Measurements from ENCODE around the gene CLCA2. TPM values are rescaled to one million over a fixed set of nuclear protein-coding genes. Genes with fewer than 3 reads are reported as not detected.

The CLCA2 gene
- total and polyA plus RNA-seq, 4 experiments from 2014 or later: not detected

DNA sequence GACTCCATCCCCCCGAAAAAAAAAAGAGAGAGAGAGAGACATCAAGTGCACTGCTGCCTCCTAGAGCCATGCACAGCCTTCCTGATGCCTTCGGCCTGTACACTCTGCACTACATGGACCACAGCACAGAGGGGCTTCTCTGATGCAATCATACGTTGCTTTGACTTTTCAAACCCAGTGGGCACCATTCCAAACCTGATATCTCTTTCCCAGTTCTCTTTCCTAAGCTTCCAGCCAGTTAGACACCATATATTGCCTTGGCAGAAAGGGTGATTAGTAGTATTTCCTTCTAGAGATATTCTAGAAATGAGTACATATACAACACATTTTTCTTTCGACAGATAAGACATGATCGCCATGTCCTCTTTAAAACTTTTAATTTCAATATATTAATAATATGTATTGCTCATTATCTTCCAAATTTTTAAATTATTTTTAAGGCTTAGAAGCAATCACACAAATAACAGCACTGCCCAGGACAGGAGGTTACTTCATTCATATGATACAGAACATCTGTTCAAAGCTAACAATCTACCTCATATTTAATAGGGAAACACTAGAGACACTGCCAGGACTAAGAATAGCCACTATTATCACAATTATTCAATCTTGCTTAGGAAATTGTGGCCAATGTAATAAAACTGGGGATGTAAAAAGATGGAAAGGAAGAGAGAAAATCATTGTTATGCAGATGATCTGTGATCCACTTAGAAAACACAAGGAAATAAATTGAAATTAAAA, 54.6 kb downstream of the CLCA2 start:
- CTCF ChIA-PET (ENCODE audit: partially characterized antibody): no interaction called here

DNA sequence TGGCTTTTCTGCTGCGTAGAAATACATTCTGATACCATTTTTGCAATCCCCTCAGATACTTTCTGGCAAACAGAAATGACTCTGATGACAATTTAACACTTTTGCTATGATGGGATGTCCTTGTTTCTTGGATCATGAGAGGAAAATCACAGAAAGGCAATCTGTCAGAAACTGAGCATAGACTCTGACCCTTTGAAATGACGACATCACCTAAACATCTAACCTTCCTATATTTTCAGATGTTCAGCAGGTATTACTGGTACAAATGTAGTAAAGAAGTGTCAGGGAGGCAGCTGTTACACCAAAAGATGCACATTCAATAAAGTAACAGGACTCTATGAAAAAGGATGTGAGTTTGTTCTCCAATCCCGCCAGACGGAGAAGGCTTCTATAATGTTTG, 58.0 kb downstream of the CLCA2 start:
- H3K4me3 ChIP-seq (ENCODE audit: low read length in 2 of 2): no peak overlapping the region
- no peak for DNase-seq
- H3K27ac ChIP-seq (ENCODE audit: low read depth, low read length): no peak overlapping the region
- Mint-ChIP-seq H3K4me3 (no peak overlapping the region), H3K4me1 (no peaks in the 10 kb centered on the region), H3K27me3 (peaks cover 0 to 2% of the 10 kb centered on the region in 2 donors), H3K36me3 (no peaks in the 10 kb centered on the region), H3K27ac (no peak overlapping the region), H3K9me3 (no peaks in the 10 kb centered on the region)
- no peaks in the 10 kb centered on the region for H3K36me3 ChIP-seq (ENCODE audit: insufficient read depth, low read length)
- CTCF ChIA-PET (ENCODE audit: partially characterized antibody): no interaction called here
- H3K9me3 ChIP-seq (ENCODE audit: control insufficient read depth in 1 of 2, low read length in 2 of 2): no peaks in the 10 kb centered on the region
- H3K27me3 ChIP-seq (ENCODE audit: insufficient read depth, low read length): no peaks in the 10 kb centered on the region
- intact Hi-C loops (cut with micrococcal nuclease): no loop called here
- POLR2A ChIA-PET (ENCODE audit: partially characterized antibody): no interaction called here
- no peaks in the 10 kb centered on the region for H3K4me1 ChIP-seq (ENCODE audit: insufficient read depth, low read length)

More for the DNA sequence above, 54.6 kb downstream of the CLCA2 start:
- H3K4me1 ChIP-seq (ENCODE audit: insufficient read depth, low read length): no peaks in the 10 kb centered on the region
- POLR2A ChIA-PET (ENCODE audit: partially characterized antibody): no interaction called here
- no peak overlapping the region for H3K27ac ChIP-seq (ENCODE audit: low read depth, low read length)
- intact Hi-C loops (cut with micrococcal nuclease): loop anchor here (10.0 kb wide), 2 partner anchors 206 to 606 kb away; no protein-coding TSS in a partner anchor
- no peak for DNase-seq
- H3K9me3 Mint-ChIP-seq: no peaks in the 10 kb centered on the region
- no peaks in the 10 kb centered on the region for H3K27me3 ChIP-seq (ENCODE audit: insufficient read depth, low read length)
- peaks cover 0 to 2% of the 10 kb centered on the region in 2 donors for H3K27me3 Mint-ChIP-seq
- H3K9me3 ChIP-seq (ENCODE audit: control insufficient read depth in 1 of 2, low read length in 2 of 2): no peaks in the 10 kb centered on the region
- no peaks in the 10 kb centered on the region for H3K4me1 Mint-ChIP-seq
- no peak overlapping the region for H3K4me3 ChIP-seq (ENCODE audit: low read length in 2 of 2)
- H3K36me3 ChIP-seq (ENCODE audit: insufficient read depth, low read length): no peaks in the 10 kb centered on the region
- no peak overlapping the region for H3K27ac Mint-ChIP-seq
- H3K36me3 Mint-ChIP-seq: no peaks in the 10 kb centered on the region
- H3K4me3 Mint-ChIP-seq: no peak overlapping the region

DNA sequence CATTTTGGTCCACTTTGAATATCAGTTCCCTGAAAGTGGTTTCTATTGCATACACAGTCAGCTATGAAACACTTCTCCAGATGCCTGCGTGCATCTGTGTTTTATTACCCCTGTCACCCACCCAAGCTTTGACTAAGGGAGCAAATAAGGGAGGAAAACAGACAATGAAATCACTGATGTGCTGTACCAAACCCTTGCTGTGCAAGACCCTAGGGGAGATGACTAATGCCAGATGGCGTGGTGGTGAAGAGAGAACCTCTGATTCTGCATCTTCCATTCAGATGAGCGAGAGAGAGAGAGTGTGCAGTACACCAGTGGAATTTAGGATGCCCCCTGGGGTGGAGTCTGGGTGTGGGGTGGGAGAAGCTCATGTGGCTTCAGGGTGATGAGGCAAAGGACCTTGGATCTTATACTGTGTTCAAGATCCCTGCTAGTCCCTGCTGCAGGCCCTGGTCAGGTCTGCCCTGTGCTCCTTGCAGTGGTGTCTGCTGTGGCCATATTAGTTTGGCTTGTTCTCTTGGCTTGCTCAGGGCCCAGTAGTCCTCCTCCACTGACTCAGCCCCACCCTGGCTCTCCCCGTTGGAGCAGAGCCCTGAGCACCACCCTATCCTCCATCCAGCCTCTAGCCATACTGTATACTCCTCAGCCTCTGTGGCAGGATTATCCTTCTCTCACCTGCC, 63.3 kb downstream of the CLCA2 start:
- Histone ChIP-seq H3K36me3 (ENCODE audit: insufficient read depth, low read length) (no peaks in the 10 kb centered on the region), H3K4me3 (ENCODE audit: low read length in 2 of 2) (no peak overlapping the region), H3K27ac (ENCODE audit: low read depth, low read length) (no peak overlapping the region), H3K4me1 (ENCODE audit: insufficient read depth, low read length) (no peaks in the 10 kb centered on the region), H3K27me3 (ENCODE audit: insufficient read depth, low read length) (no peaks in the 10 kb centered on the region), H3K9me3 (ENCODE audit: control insufficient read depth in 1 of 2, low read length in 2 of 2) (no peaks in the 10 kb centered on the region)
- Mint-ChIP-seq H3K4me3 (no peak overlapping the region), H3K9me3 (no peaks in the 10 kb centered on the region), H3K36me3 (no peaks in the 10 kb centered on the region), H3K4me1 (no peaks in the 10 kb centered on the region), H3K27ac (no peak overlapping the region), H3K27me3 (peaks cover 1 to 3% of the 10 kb centered on the region in 2 donors)
- ChIA-PET CTCF (ENCODE audit: partially characterized antibody) (interaction anchor here (1.3 to 3.3 kb wide), 3 partner anchors 12 to 17 kb away, joined by 4 to 15 read pairs (median 5); no protein-coding TSS in a partner anchor), POLR2A (ENCODE audit: partially characterized antibody) (no interaction called here)
- intact Hi-C loops (cut with micrococcal nuclease): no loop called here
- no peak for DNase-seq

DNA sequence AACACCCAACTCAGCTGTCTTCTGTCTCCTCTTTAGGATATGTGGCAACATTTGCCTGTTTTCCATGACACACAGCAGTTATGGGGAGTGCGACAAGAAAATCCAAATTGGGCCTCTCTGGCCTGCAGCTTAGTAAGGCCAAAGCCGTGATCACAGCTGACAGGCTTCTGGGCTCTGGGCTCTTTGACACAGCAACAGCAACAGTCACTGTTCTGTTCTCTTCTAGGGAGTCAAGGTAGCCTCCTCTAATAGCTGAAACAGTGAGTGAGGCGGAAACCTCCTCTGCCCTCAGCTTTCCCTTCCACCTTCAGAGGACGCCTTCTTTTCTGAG, 63.8 kb downstream of the CLCA2 start:
- H3K4me1 ChIP-seq (ENCODE audit: insufficient read depth, low read length): no peaks in the 10 kb centered on the region
- no peak overlapping the region for H3K4me3 ChIP-seq (ENCODE audit: low read length in 2 of 2)
- H3K27ac Mint-ChIP-seq: no peak overlapping the region
- H3K36me3 Mint-ChIP-seq: no peaks in the 10 kb centered on the region
- POLR2A ChIA-PET (ENCODE audit: partially characterized antibody): no interaction called here
- no peak overlapping the region for H3K27ac ChIP-seq (ENCODE audit: low read depth, low read length)
- no peak overlapping the region for H3K4me3 Mint-ChIP-seq
- peaks cover 1 to 3% of the 10 kb centered on the region in 2 donors for H3K27me3 Mint-ChIP-seq
- H3K9me3 Mint-ChIP-seq: no peaks in the 10 kb centered on the region
- no peaks in the 10 kb centered on the region for H3K27me3 ChIP-seq (ENCODE audit: insufficient read depth, low read length)
- H3K9me3 ChIP-seq (ENCODE audit: control insufficient read depth in 1 of 2, low read length in 2 of 2): no peaks in the 10 kb centered on the region
- intact Hi-C loops (cut with micrococcal nuclease): no loop called here
- CTCF ChIA-PET (ENCODE audit: partially characterized antibody): interaction anchor here (1.4 to 3.3 kb wide), 2 partner anchors 12 to 17 kb away, joined by 4 to 15 read pairs; no protein-coding TSS in a partner anchor
- H3K36me3 ChIP-seq (ENCODE audit: insufficient read depth, low read length): no peaks in the 10 kb centered on the region
- H3K4me1 Mint-ChIP-seq: no peaks in the 10 kb centered on the region
- no peak for DNase-seq

DNA sequence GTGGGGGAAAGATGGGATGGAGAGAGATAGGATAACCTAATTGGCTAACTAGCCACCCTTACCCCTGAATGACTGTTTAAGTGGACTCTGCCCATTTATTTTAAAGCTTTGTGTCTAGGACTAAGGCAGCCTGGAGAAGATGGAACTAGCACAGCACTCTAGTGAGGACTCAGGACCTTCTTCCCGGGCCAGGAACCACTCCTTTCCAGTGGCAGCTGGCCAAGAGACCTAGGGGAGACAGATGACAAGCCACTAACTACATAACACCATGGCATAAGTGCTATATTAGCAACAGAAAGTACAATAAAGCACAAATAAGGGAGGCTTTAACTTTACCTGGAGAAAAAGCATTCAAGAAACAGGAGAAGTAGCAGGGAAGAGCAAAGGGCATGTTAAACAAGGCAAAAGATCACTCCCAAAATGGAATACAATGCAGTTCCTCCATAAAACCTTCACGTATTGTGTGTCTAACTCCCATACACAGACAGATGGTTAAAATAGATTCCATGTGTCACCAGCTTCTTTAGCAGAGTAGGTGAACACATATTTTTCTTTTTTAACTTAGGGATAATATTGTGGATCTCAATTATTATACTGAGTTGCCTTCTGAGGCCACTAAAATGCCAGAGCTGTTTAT, 65.4 kb downstream of the CLCA2 start:
- ChIA-PET CTCF (ENCODE audit: partially characterized antibody) (interaction anchor here (1.2 to 3.2 kb wide), 4 partner anchors 11 to 109 kb away, joined by 3 to 25 read pairs (median 5); no protein-coding TSS in a partner anchor), POLR2A (ENCODE audit: partially characterized antibody) (no interaction called here)
- H3K27me3 Mint-ChIP-seq: peaks cover 1 to 3% of the 10 kb centered on the region in 2 donors

DNA sequence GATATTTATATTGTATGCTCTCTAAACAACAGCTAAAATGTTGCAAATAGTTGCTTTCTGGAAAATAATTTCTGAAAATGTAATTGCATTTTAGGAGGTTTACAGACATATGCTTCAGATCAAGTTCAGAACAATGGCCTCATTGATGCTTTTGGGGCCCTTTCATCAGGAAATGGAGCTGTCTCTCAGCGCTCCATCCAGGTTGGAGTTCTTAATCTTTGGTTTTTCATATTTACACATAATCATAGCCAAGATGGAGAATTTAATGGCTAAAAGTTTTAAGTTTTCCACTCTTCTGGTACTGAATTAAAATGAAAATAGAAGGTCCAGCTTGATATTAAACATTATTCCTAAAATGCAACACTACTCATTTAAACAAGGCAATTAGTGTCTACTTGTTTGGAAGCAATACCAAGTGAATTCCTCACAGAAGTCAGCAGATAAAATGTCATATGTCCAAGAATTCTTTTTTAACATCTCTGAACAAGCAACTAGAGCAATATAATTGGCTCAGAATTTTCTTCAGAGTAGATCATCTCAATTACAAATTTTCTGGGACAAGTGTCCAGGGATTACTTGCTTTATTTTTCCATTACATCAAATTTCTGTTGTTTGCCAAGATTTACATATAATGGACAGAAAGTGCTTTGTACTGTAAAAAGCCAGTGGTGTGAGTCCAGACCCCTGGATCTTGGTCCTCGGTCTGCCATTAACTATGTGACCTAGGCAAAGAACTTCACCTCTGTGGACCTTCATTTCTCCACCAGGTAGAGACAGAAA, 67.4 kb downstream of the CLCA2 start:
- CTCF ChIA-PET (ENCODE audit: partially characterized antibody): interaction anchor here (3.2 kb wide), 1 partner anchor 9 kb away, joined by 25 read pairs; no protein-coding TSS in a partner anchor
- H3K9me3 Mint-ChIP-seq: no peaks in the 10 kb centered on the region

More for the DNA sequence above, 65.4 kb downstream of the CLCA2 start:
- DNase-seq: no peak
- Mint-ChIP-seq H3K36me3 (no peaks in the 10 kb centered on the region), H3K4me3 (no peak overlapping the region), H3K4me1 (no peaks in the 10 kb centered on the region), H3K27ac (no peak overlapping the region), H3K9me3 (no peaks in the 10 kb centered on the region)
- H3K27ac ChIP-seq (ENCODE audit: low read depth, low read length): no peak overlapping the region
- no peak overlapping the region for H3K4me3 ChIP-seq (ENCODE audit: low read length in 2 of 2)
- H3K36me3 ChIP-seq (ENCODE audit: insufficient read depth, low read length): no peaks in the 10 kb centered on the region
- no peaks in the 10 kb centered on the region for H3K9me3 ChIP-seq (ENCODE audit: control insufficient read depth in 1 of 2, low read length in 2 of 2)
- no peaks in the 10 kb centered on the region for H3K27me3 ChIP-seq (ENCODE audit: insufficient read depth, low read length)
- H3K4me1 ChIP-seq (ENCODE audit: insufficient read depth, low read length): no peaks in the 10 kb centered on the region
- intact Hi-C loops (cut with micrococcal nuclease): no loop called here

More for the DNA sequence above, 67.4 kb downstream of the CLCA2 start:
- no peaks in the 10 kb centered on the region for H3K27me3 ChIP-seq (ENCODE audit: insufficient read depth, low read length)
- no peak overlapping the region for H3K4me3 ChIP-seq (ENCODE audit: low read length in 2 of 2)
- H3K4me3 Mint-ChIP-seq: no peak overlapping the region
- peaks cover 3% of the 10 kb centered on the region in 2 donors for H3K27me3 Mint-ChIP-seq
- no peak overlapping the region for H3K27ac ChIP-seq (ENCODE audit: low read depth, low read length)
- no peaks in the 10 kb centered on the region for H3K4me1 ChIP-seq (ENCODE audit: insufficient read depth, low read length)
- H3K4me1 Mint-ChIP-seq: no peaks in the 10 kb centered on the region
- H3K36me3 Mint-ChIP-seq: no peaks in the 10 kb centered on the region
- H3K27ac Mint-ChIP-seq: no peak overlapping the region
- POLR2A ChIA-PET (ENCODE audit: partially characterized antibody): no interaction called here
- no peaks in the 10 kb centered on the region for H3K9me3 ChIP-seq (ENCODE audit: control insufficient read depth in 1 of 2, low read length in 2 of 2)
- no peaks in the 10 kb centered on the region for H3K36me3 ChIP-seq (ENCODE audit: insufficient read depth, low read length)
- DNase-seq: no peak
- intact Hi-C loops (cut with micrococcal nuclease): no loop called here

Data from CD4-positive, alpha-beta memory T cell (primary cell).